ENCODE measurements around the gene MIOS. TPM values are rescaled to one million over a fixed set of nuclear protein-coding genes. Genes with fewer than 3 reads are reported as not detected.

MIOS gene
- total and polyA plus RNA-seq, 2 of the 8 experiments (the other 6 are each of a cell fraction or from before 2014, with no cell fraction given), result 15.5 to 50.7 TPM

DNA sequence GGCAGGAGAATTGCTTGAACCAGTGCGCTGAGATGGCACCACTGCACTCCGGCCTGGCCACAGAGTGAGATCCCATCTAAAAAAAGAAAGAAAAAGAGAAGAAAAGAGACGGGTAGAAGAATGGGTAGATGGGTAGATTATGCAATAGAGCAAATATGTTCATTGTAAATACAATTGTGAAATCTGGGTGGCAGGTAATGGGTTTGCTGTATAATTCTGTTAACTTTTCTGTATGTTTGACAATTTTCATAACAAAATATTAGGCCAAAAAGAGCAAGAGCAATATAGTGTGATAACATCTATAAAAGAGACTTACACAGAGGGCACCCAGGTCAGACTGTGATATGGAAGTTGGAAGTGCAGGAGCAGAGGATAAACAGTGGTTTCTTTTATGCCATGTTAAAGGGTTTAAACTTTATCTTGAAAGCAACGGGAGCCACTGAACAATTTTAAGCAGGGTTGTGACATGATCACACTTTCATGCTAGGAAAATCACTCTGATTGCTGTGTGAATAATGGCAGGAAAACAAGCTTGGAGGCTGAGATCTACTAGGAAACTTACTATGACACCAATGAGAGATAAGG is 24.3 kb upstream of the MIOS start (continued):
- TF ChIP-seq, protein P1, sequence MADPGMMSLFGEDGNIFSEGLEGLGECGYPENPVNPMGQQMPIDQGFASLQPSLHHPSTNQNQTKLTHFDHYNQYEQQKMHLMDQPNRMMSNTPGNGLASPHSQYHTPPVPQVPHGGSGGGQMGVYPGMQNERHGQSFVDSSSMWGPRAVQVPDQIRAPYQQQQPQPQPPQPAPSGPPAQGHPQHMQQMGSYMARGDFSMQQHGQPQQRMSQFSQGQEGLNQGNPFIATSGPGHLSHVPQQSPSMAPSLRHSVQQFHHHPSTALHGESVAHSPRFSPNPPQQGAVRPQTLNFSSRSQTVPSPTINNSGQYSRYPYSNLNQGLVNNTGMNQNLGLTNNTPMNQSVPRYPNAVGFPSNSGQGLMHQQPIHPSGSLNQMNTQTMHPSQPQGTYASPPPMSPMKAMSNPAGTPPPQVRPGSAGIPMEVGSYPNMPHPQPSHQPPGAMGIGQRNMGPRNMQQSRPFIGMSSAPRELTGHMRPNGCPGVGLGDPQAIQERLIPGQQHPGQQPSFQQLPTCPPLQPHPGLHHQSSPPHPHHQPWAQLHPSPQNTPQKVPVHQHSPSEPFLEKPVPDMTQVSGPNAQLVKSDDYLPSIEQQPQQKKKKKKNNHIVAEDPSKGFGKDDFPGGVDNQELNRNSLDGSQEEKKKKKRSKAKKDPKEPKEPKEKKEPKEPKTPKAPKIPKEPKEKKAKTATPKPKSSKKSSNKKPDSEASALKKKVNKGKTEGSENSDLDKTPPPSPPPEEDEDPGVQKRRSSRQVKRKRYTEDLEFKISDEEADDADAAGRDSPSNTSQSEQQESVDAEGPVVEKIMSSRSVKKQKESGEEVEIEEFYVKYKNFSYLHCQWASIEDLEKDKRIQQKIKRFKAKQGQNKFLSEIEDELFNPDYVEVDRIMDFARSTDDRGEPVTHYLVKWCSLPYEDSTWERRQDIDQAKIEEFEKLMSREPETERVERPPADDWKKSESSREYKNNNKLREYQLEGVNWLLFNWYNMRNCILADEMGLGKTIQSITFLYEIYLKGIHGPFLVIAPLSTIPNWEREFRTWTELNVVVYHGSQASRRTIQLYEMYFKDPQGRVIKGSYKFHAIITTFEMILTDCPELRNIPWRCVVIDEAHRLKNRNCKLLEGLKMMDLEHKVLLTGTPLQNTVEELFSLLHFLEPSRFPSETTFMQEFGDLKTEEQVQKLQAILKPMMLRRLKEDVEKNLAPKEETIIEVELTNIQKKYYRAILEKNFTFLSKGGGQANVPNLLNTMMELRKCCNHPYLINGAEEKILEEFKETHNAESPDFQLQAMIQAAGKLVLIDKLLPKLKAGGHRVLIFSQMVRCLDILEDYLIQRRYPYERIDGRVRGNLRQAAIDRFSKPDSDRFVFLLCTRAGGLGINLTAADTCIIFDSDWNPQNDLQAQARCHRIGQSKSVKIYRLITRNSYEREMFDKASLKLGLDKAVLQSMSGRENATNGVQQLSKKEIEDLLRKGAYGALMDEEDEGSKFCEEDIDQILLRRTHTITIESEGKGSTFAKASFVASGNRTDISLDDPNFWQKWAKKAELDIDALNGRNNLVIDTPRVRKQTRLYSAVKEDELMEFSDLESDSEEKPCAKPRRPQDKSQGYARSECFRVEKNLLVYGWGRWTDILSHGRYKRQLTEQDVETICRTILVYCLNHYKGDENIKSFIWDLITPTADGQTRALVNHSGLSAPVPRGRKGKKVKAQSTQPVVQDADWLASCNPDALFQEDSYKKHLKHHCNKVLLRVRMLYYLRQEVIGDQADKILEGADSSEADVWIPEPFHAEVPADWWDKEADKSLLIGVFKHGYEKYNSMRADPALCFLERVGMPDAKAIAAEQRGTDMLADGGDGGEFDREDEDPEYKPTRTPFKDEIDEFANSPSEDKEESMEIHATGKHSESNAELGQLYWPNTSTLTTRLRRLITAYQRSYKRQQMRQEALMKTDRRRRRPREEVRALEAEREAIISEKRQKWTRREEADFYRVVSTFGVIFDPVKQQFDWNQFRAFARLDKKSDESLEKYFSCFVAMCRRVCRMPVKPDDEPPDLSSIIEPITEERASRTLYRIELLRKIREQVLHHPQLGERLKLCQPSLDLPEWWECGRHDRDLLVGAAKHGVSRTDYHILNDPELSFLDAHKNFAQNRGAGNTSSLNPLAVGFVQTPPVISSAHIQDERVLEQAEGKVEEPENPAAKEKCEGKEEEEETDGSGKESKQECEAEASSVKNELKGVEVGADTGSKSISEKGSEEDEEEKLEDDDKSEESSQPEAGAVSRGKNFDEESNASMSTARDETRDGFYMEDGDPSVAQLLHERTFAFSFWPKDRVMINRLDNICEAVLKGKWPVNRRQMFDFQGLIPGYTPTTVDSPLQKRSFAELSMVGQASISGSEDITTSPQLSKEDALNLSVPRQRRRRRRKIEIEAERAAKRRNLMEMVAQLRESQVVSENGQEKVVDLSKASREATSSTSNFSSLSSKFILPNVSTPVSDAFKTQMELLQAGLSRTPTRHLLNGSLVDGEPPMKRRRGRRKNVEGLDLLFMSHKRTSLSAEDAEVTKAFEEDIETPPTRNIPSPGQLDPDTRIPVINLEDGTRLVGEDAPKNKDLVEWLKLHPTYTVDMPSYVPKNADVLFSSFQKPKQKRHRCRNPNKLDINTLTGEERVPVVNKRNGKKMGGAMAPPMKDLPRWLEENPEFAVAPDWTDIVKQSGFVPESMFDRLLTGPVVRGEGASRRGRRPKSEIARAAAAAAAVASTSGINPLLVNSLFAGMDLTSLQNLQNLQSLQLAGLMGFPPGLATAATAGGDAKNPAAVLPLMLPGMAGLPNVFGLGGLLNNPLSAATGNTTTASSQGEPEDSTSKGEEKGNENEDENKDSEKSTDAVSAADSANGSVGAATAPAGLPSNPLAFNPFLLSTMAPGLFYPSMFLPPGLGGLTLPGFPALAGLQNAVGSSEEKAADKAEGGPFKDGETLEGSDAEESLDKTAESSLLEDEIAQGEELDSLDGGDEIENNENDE (IDR thresholded peaks at IDR 0.05; ENCODE audit: insufficient replicate concordance, low read length), result no peak
- TF ChIP-seq ZNF274 (IDR thresholded peaks at IDR 0.05; ENCODE audit: borderline replicate concordance, extremely low read depth, low read length) (no peak), CBX8 (IDR thresholded peaks at IDR 0.05; ENCODE audit: borderline replicate concordance, low read depth, low read length) (no peak), EP300 (IDR thresholded peaks at IDR 0.05; ENCODE audit: borderline replicate concordance in 1 of 2, low read depth in 2 of 2, low read length in 2 of 2) (no peak), RFX5 (IDR thresholded peaks at IDR 0.05; ENCODE audit: borderline replicate concordance, low read depth, low read length) (no peak), POU5F1 (IDR thresholded peaks at IDR 0.05; ENCODE audit: low read depth, low read length) (no peak), YY1 (IDR thresholded peaks at IDR 0.05; ENCODE audit: low read depth, low read length) (no peak)
- TF ChIP-seq, protein P2, sequence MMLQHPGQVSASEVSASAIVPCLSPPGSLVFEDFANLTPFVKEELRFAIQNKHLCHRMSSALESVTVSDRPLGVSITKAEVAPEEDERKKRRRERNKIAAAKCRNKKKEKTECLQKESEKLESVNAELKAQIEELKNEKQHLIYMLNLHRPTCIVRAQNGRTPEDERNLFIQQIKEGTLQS (IDR thresholded peaks at IDR 0.05; ENCODE audit: insufficient read depth, low read depth, low read length), result no peak

All from H1 (cell line).